Activated CD4-positive, alpha-beta T cell treated with anti-CD3 and anti-CD28 coated beads for 24 hours (primary cell): ENCODE measurements around the gene CREBRF.
"Not testable (repeated sequence)": the region's sequence is repeated elsewhere in the genome, so short reads cannot be mapped to it uniquely, and the experiment has no call there.

Experiments
- DNase-seq, 2 donors: peaks; one replicate each; pipeline ENCODE4 v3.0.0-alpha.2; 2020; ENCODE audit warnings: low read depth in 2 of 2

CREBRF gene

GRCh38 chr5:173055983-173056782, at the start of gene CREBRF:
Gene CREBRF (plus strand): TSS chr5:173056352. CDS start chr5:173080776, 24,424 bp downstream.
- DNase-seq: peak; percentile 92 to 94

- DNase-seq: peak in 1 of 2 donors; percentile 13
Observed at GRCh38 chr5:173010021-173010420, 46.1 kb upstream of the CREBRF start.

- no peak for DNase-seq
Observed at GRCh38 chr5:173010547-173011464, 45.3 kb upstream of the CREBRF start.

- DNase-seq: no peak
Observed at GRCh38 chr5:173011566-173011965, 44.6 kb upstream of the CREBRF start.

GRCh38 chr5:173012882-173013281, 43.3 kb upstream of the CREBRF start:
- no peak for DNase-seq

- DNase-seq: no peak
Observed at GRCh38 chr5:173014671-173015070, 41.5 kb upstream of the CREBRF start.

GRCh38 chr5:173015192-173015591, 41.0 kb upstream of the CREBRF start:
- DNase-seq: no peak

- DNase-seq: no peak
Observed at GRCh38 chr5:173015598-173016455, 40.3 kb upstream of the CREBRF start.

- no peak for DNase-seq
Observed at GRCh38 chr5:173016598-173017046, 39.5 kb upstream of the CREBRF start.

- DNase-seq: not testable (repeated sequence)
Observed at GRCh38 chr5:173017087-173017486, 39.1 kb upstream of the CREBRF start.

GRCh38 chr5:173018358-173018757, 37.8 kb upstream of the CREBRF start:
- DNase-seq: no peak

- no peak for DNase-seq
Observed at GRCh38 chr5:173020154-173020581, 36.0 kb upstream of the CREBRF start.

- no peak for DNase-seq
Observed at GRCh38 chr5:173020643-173021042, 35.5 kb upstream of the CREBRF start.

- no peak for DNase-seq
Observed at GRCh38 chr5:173025651-173026050, 30.5 kb upstream of the CREBRF start.

GRCh38 chr5:173027905-173028304, 28.2 kb upstream of the CREBRF start:
- DNase-seq: no peak

GRCh38 chr5:173028811-173029327, 27.3 kb upstream of the CREBRF start:
- no peak for DNase-seq

- DNase-seq: no peak
Observed at GRCh38 chr5:173029499-173029921, 26.6 kb upstream of the CREBRF start.

GRCh38 chr5:173032096-173032495, 24.1 kb upstream of the CREBRF start:
- not testable (repeated sequence) for DNase-seq

- DNase-seq: no peak
Observed at GRCh38 chr5:173032730-173033129, 23.4 kb upstream of the CREBRF start.

GRCh38 chr5:173033923-173034322, 22.2 kb upstream of the CREBRF start:
- DNase-seq: no peak
